Cerebellar nuclear complex (tissue), 1 donor: Measurements from ENCODE around the gene PIK3IP1.
"Not testable (repeated sequence)": the region's sequence is repeated elsewhere in the genome, so short reads cannot be mapped to it uniquely, and the experiment has no call there.

Experiments
- DNase-seq, 2 experiments: peaks; one replicate each; lab custom pipeline; 2025; lab: John Stamatoyannopoulos, UW

PIK3IP1 gene

GRCh38 chr22:31248965-31249958 lies 43.0 kb downstream of the PIK3IP1 start:
- DNase-seq: no peak

GRCh38 chr22:31248138-31248745 lies 44.0 kb downstream of the PIK3IP1 start:
- peak; percentile 44 to 74 for DNase-seq

GRCh38 chr22:31247726-31248125 lies 44.6 kb downstream of the PIK3IP1 start:
- peak; percentile 61 to 78 for DNase-seq

GRCh38 chr22:31246687-31247086 lies 45.6 kb downstream of the PIK3IP1 start:
- DNase-seq: no peak

- DNase-seq: not testable (repeated sequence)
Observed at GRCh38 chr22:31245998-31246397, 46.3 kb downstream of the PIK3IP1 start.

GRCh38 chr22:31244943-31245451 lies 47.3 kb downstream of the PIK3IP1 start:
- no peak for DNase-seq

- no peak for DNase-seq
Observed at GRCh38 chr22:31244046-31244942, 48.0 kb downstream of the PIK3IP1 start.

GRCh38 chr22:31243339-31244045 lies 48.8 kb downstream of the PIK3IP1 start:
- no peak for DNase-seq

GRCh38 chr22:31241936-31242335 lies 50.4 kb downstream of the PIK3IP1 start:
- DNase-seq: no peak

GRCh38 chr22:31241200-31241599 lies 51.1 kb downstream of the PIK3IP1 start:
- no peak for DNase-seq

GRCh38 chr22:31239771-31240370 lies 52.4 kb downstream of the PIK3IP1 start:
- DNase-seq: no peak

- no peak for DNase-seq
Observed at GRCh38 chr22:31238057-31238456, 54.2 kb downstream of the PIK3IP1 start.

- not testable (repeated sequence) for DNase-seq
Observed at GRCh38 chr22:31236044-31236443, 56.2 kb downstream of the PIK3IP1 start.

- DNase-seq: no peak
Observed at GRCh38 chr22:31235081-31235480, 57.2 kb downstream of the PIK3IP1 start.

GRCh38 chr22:31233001-31233400 lies 59.3 kb downstream of the PIK3IP1 start:
- DNase-seq: no peak
